B cell (primary cell): ENCODE results near the gene PPIP5K2. TPM values are rescaled to one million over a fixed set of nuclear protein-coding genes. Genes with fewer than 3 reads are reported as not detected.

ENCODE experiments used
- ATAC-seq: fragments of 200-7000 bp; cut with Tn5 transposase; one replicate; pipeline ENCODE4 v1.10.0; 2021; ENCODE audit warnings: low read depth, mild to moderate bottlenecking, moderate number of reproducible peaks, moderate library complexity
- CTCF ChIA-PET: fragments of 350-600 bp; sonication (Branson Sonifier 250); formaldehyde crosslinking; loops from one replicate; lab custom pipeline; 2021; ENCODE audit warnings: antibody characterized with exemption, inconsistent platforms; lab: Charles Lee
- POLR2A ChIA-PET: fragments of 350-600 bp; sonication (Branson Sonifier 250); formaldehyde crosslinking; loops from one replicate; lab custom pipeline; 2021; ENCODE audit warnings: antibody characterized with exemption; lab: Charles Lee
- DNase-seq: peaks from one replicate; pipeline ENCODE4 v3.0.0; 2013
- H2AFZ ChIP-seq: 2 replicates; pipeline ENCODE4 v1.6.1; 2012; ENCODE audit warnings: mild to moderate bottlenecking, low read depth, low read length; ENCODE audit not compliant: insufficient read depth, poor library complexity, severe bottlenecking
- H3K27ac ChIP-seq, 2 donors: 1 replicate in 1 of 2; 2 replicates in 1 of 2; pipeline ENCODE4 v1.5.1; 2012 to 2013; ENCODE audit warnings: low read length in 2 of 2, mild to moderate bottlenecking in 2 of 2, moderate library complexity in 1 of 2
- H3K27me3 ChIP-seq, 4 experiments: fragments of 200-600 bp in 1 of 4; sonication (generic) in 1 of 4; replicated peaks in 1 of 4; 1 replicate in 2 of 4; 2 replicates in 2 of 4; pipeline versions ENCODE4 v1.6.1 to v1.7.0; 2013 to 2016; ENCODE audit warnings: low read length in 3 of 4, mild to moderate bottlenecking in 2 of 4, mixed read lengths in 1 of 4, moderate library complexity in 1 of 4; ENCODE audit not compliant: insufficient read depth in 4 of 4, control insufficient read depth in 3 of 4; ENCODE audit errors: control extremely low read depth in 1 of 4
- H3K36me3 ChIP-seq, 2 experiments: replicated peaks in 1 of 2; 1 replicate in 1 of 2; 2 replicates in 1 of 2; pipeline versions ENCODE4 v1.6.1 to v1.7.1; 2013; ENCODE audit warnings: low read length in 1 of 2; ENCODE audit not compliant: insufficient read depth in 2 of 2, control insufficient read depth in 1 of 2; ENCODE audit errors: control extremely low read depth in 1 of 2, extremely low read depth in 1 of 2
- H3K4me1 ChIP-seq, 2 donors: fragments of 200-600 bp in 1 of 2; sonication (generic) in 1 of 2; 1 replicate in 1 of 2; 2 replicates in 1 of 2; pipeline versions ENCODE4 v1.5.1 to v1.6.1; 2013 to 2017; ENCODE audit warnings: low read length in 2 of 2; ENCODE audit not compliant: control insufficient read depth in 2 of 2, insufficient read depth in 2 of 2
- H3K4me2 ChIP-seq: replicated peaks from 2 replicates; pipeline ENCODE3; 2012; ENCODE audit warnings: mild to moderate bottlenecking, low read depth, low read length; ENCODE audit not compliant: poor library complexity, severe bottlenecking
- H3K4me3 ChIP-seq, 5 experiments: fragments of 200-600 bp in 1 of 5; sonication (generic) in 1 of 5; 1 replicate in 3 of 5; 2 replicates in 2 of 5; pipeline versions ENCODE4 v1.5.1 to v1.7.0; 2011 to 2016; ENCODE audit warnings: low read length in 4 of 5, mild to moderate bottlenecking in 4 of 5, low read depth in 2 of 5, control low read depth in 1 of 5, moderate library complexity in 1 of 5; ENCODE audit not compliant: insufficient read depth in 1 of 5; ENCODE audit errors: control extremely low read depth in 1 of 5, extremely low read depth in 1 of 5
- H3K79me2 ChIP-seq: fragments of 200-600 bp; sonication (generic); one replicate; pipeline ENCODE4 v1.6.0; 2016; ENCODE audit warnings: low read length; ENCODE audit not compliant: control insufficient read depth, insufficient read depth
- H3K9ac ChIP-seq: fragments of 200-600 bp; sonication (generic); 2 replicates; pipeline ENCODE4 v1.6.1; 2017; ENCODE audit warnings: mild to moderate bottlenecking, low read length, moderate library complexity
- H3K9me3 ChIP-seq, 3 donors: one replicate each; pipeline versions ENCODE4 v1.6.1 to v1.7.1; 2013; ENCODE audit warnings: low read length in 2 of 3; ENCODE audit not compliant: control insufficient read depth in 2 of 3, insufficient read depth in 1 of 3; ENCODE audit errors: control extremely low read depth in 1 of 3
- H4K20me1 ChIP-seq: 2 replicates; pipeline ENCODE4 v1.6.0; 2012; ENCODE audit warnings: mild to moderate bottlenecking, low read length; ENCODE audit not compliant: insufficient read depth, control insufficient read depth, poor library complexity, severe bottlenecking
- H3K27ac Mint-ChIP-seq: one replicate; pipeline ENCODE4 v1.8.0; 2021; ENCODE audit warnings: mixed read lengths
- H3K27me3 Mint-ChIP-seq: one replicate; pipeline ENCODE4 v1.8.0; 2021; ENCODE audit warnings: mixed read lengths
- H3K4me1 Mint-ChIP-seq: one replicate; pipeline ENCODE4 v1.8.0; 2021; ENCODE audit warnings: mixed read lengths
- H3K4me3 Mint-ChIP-seq: one replicate; pipeline ENCODE4 v1.8.0; 2021; ENCODE audit warnings: mixed read lengths
- H3K9me3 Mint-ChIP-seq: one replicate; pipeline ENCODE4 v1.8.0; 2022; ENCODE audit warnings: mixed read lengths; ENCODE audit not compliant: insufficient read depth
- EZH2 ChIP-seq: IDR thresholded peaks from 2 replicates; pipeline ENCODE4 v1.6.1; 2012; ENCODE audit warnings: borderline replicate concordance, low read depth, mild to moderate bottlenecking, moderate library complexity, low read length; ENCODE audit not compliant: insufficient read depth, poor library complexity, severe bottlenecking
- WGBS: methylation state at CpG from one replicate; pipeline ENCODE4 v1.1.5; 2013; ENCODE audit warnings: missing lambda C conversion rate; ENCODE audit not compliant: insufficient coverage; 5-methylcytosine and 5-hydroxymethylcytosine counted together
- intact Hi-C: fragments of 100-400 bp; cut with micrococcal nuclease; formaldehyde crosslinking; loops from one replicate; pipeline ENCODE4 v1.10.0; 2022
- polyA plus RNA-seq: library from polyadenylated mRNA; depleted of rRNA; stranded (reverse); fragments of >200 nt; gene quantifications from 2 replicates; pipeline ENCODE4 v1.2.3, GENCODE V29; 2012
- total RNA-seq, 2 donors: library from RNA; stranded (reverse); fragments of 120-200 nt in 1 of 2; gene quantifications; 1 replicate in 1 of 2; 2 replicates in 1 of 2; pipeline versions ENCODE4 v1.2.3 to v1.2.4, GENCODE V29; 2013 to 2022
- TF ChIP-seq, protein P1 (sequence below): fragments of 200-600 bp; IDR thresholded peaks from one replicate; pipeline ENCODE4 v1.8.0; 2022; ENCODE audit warnings: antibody characterized with exemption, mild to moderate bottlenecking

The PPIP5K2 gene
- total and polyA plus RNA-seq, 2 donors (not counting 1 experiment from before 2014, with no cell fraction given) = 14.5 to 80.5 TPM

DNA sequence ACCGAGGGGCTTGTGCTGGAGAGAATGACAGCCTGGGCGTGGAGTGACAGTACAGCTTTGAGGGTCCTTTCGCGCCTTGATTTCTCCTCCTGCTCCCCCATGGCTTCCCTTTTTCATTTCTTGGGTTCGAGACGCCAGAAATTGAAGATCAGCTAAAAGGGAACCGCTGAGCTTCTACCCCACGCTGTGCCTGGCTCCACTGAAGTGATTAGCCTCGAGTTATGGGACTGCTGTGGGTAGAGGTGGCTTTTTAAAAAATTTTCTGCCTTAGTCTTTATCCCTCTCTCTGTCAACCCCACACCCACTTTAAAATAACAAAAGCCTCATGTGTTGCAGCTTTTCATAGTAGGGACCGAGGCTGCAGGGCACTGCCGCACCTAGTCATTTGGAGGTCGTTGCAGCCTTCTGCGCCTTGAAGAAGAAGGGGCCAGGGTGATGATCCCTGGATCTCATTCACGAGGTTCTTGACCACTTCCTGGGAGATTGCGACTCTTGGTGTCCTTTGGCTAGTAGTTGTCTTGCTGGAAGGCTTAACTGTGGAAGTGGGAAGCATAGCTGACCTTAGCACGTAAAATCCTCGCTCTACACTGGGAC, 603 bp downstream of the PPIP5K2 start:
- Histone ChIP-seq H3K9ac (peak overlapping the region; percentile 87), H4K20me1 (peaks cover 4% of the 10 kb centered on the region), H3K4me2 (peak overlapping the region; percentile 81), H3K27me3 (no peaks in the 10 kb centered on the region), H3K36me3 (no peaks in the 10 kb centered on the region), H3K79me2 (peaks cover 68% of the 10 kb centered on the region), H3K9me3 (no peaks in the 10 kb centered on the region), H3K4me3 (peak overlapping the region; percentile 77 to 96 (median 91)), H3K27ac (peak overlapping the region; percentile 92 to 96), H3K4me1 (peaks cover 13 to 30% of the 10 kb centered on the region in 2 donors), H2AFZ (peak overlapping the region; percentile 96)
- H3K27me3 Mint-ChIP-seq = no peaks in the 10 kb centered on the region
- H3K9me3 Mint-ChIP-seq = no peaks in the 10 kb centered on the region
- intact Hi-C loops = loop anchor here (1.0 kb wide), 2 partner anchors 138 to 365 kb away; partner anchors contain the start of genes MACIR and PAM
- peak; percentile 1 for ATAC-seq
- ChIA-PET CTCF (interaction anchor here (1.1 to 2.2 kb wide), 6 partner anchors 12 to 365 kb away, joined by 3 to 15 read pairs (median 5); partner anchors contain the start of gene MACIR), POLR2A (interaction anchor here (0.5 to 1.4 kb wide), 3 partner anchors 138 to 433 kb away, joined by 7 to 12 read pairs (median 7); partner anchors contain the start of genes MACIR and PAM)
- H3K4me3 Mint-ChIP-seq = peak overlapping the region; percentile 93
- H3K4me1 Mint-ChIP-seq = peaks cover 53% of the 10 kb centered on the region
- TF ChIP-seq EZH2 = no peak
- TF ChIP-seq, protein P1, sequence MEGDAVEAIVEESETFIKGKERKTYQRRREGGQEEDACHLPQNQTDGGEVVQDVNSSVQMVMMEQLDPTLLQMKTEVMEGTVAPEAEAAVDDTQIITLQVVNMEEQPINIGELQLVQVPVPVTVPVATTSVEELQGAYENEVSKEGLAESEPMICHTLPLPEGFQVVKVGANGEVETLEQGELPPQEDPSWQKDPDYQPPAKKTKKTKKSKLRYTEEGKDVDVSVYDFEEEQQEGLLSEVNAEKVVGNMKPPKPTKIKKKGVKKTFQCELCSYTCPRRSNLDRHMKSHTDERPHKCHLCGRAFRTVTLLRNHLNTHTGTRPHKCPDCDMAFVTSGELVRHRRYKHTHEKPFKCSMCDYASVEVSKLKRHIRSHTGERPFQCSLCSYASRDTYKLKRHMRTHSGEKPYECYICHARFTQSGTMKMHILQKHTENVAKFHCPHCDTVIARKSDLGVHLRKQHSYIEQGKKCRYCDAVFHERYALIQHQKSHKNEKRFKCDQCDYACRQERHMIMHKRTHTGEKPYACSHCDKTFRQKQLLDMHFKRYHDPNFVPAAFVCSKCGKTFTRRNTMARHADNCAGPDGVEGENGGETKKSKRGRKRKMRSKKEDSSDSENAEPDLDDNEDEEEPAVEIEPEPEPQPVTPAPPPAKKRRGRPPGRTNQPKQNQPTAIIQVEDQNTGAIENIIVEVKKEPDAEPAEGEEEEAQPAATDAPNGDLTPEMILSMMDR = no peak
- peak overlapping the region; percentile 98 for H3K27ac Mint-ChIP-seq
- no peak for DNase-seq
- 3% methylated on average over 10 of the region's 17 CpGs for WGBS

DNA sequence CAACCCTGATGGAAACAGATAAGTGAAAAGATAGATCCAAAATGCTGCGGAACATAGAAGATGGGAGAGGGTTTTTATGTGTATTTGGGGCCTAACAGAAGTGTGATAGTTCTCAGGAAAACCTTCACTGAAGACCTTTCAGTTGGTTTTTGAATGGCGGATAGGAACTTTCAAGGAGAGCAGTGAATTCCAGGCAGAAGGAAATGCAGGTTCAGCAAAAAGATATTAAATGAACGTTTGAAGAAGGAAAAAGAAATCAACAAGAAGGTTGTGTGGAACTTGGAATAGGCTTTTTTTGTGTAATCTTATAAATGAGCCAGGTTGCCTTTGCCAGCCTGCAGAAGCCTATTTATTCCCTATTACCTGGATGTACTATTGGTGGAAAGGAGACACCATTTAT, 2.1 kb downstream of the PPIP5K2 start:
- Histone ChIP-seq H3K27ac (no peak overlapping the region), H3K4me1 (peaks cover 13 to 30% of the 10 kb centered on the region in 2 donors), H3K36me3 (no peaks in the 10 kb centered on the region), H3K27me3 (no peaks in the 10 kb centered on the region), H3K9me3 (no peaks in the 10 kb centered on the region), H3K9ac (no peak overlapping the region), H3K79me2 (peaks cover 65% of the 10 kb centered on the region), H3K4me3 (no peak overlapping the region), H2AFZ (no peak overlapping the region), H3K4me2 (peak overlapping the region; percentile 81), H4K20me1 (peaks cover 4% of the 10 kb centered on the region)
- Mint-ChIP-seq H3K27me3 (no peaks in the 10 kb centered on the region), H3K4me1 (peaks cover 56% of the 10 kb centered on the region), H3K9me3 (no peaks in the 10 kb centered on the region), H3K4me3 (no peak overlapping the region), H3K27ac (no peak overlapping the region)
- TF ChIP-seq, protein P1 = no peak
- TF ChIP-seq EZH2 = no peak
- POLR2A ChIA-PET = no interaction called here
- intact Hi-C loops = no loop called here
- DNase-seq (no peak), ATAC-seq (no peak)
- 60% methylated on average over 3 of the region's 3 CpGs for WGBS
- CTCF ChIA-PET = no interaction called here
